ENCODE measurements around the gene ARCN1.

DNA sequence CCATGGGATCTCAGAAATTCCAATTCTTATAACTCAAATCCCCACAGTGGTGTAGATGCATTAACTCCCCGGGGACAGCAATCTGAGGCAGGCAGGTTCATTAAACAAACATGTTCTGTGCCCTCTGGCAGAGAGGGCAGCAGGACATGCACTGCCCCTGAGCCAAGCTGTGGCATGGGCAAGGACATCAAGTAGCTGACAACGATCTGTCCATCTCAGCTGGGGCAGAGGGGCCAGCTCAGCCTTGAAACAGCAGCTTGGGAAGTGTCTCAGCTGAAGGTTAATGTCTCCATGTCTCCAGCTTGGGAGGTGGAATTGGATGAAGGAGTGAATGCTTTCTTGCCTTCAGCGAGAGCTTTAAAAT, 27.6 kb upstream of the ARCN1 start:
- no peak for TF ChIP-seq CTCF (IDR thresholded peaks at IDR 0.05)
- no peak for TF ChIP-seq EZH2phosphoT487 (IDR thresholded peaks at IDR 0.05)
